GM13977 (cell line): ENCODE data around the gene BRMS1.
"Not testable (repeated sequence)": the region's sequence is repeated elsewhere in the genome, so short reads cannot be mapped to it uniquely, and the experiment has no call there.

Experiments
- DNase-seq: peaks from one replicate; pipeline ENCODE4 v3.0.0; 2012; ENCODE audit warnings: low spot score
- in situ Hi-C: fragments of 300-500 bp; cut with MboI; formaldehyde crosslinking; loops from one replicate; pipeline ENCODE4 v1.12.0; 2022; ENCODE audit warnings: low sequenced_read_pairs, low pct_unique_long_range_greater_than_20kb, mixed read lengths, inconsistent platforms; ENCODE audit not compliant: unreplicated experiment
- TF ChIP-seq, protein P1 (sequence below): IDR thresholded peaks from 2 replicates; pipeline ENCODE4 v1.5.1; 2012; ENCODE audit warnings: mild to moderate bottlenecking, control low read depth; ENCODE audit not compliant: insufficient read depth; ENCODE audit errors: extremely low read depth, missing control alignments

The BRMS1 gene

DNA sequence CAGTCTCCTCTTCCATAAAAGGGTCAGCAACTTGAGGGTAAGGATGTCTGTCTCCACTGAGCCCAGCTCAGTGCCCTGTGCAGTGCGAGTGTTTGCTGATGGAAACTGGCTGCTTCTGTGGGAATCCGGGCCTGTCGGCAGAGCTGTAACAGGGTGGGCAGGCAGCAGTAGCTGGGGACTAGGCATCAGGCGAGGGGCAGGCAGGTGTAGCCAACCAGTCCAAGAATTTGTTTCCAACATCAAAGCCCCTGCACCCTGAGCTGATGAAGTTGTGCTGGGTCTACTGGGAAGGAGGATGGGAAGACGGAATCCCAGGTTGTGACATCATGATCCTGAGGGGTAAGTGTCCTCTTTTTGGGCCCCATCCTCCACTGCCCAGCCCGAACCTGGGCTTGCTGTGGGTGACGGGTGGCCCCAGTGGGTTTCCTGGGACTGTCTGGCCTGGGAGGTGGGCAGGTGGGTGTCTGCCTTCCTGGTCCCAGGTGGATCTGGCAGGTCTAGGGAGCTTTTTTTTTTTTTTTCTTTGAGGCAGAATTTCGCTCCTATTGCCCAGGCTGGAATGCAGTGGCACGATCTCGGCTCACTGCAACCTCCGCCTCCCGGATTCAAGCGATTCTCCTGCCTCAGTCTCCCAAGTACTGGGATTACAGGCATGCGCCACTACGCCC is 15.6 kb upstream of the BRMS1 start:
- in situ Hi-C loops = no loop called here
- DNase-seq = no peak
- TF ChIP-seq, protein P1, sequence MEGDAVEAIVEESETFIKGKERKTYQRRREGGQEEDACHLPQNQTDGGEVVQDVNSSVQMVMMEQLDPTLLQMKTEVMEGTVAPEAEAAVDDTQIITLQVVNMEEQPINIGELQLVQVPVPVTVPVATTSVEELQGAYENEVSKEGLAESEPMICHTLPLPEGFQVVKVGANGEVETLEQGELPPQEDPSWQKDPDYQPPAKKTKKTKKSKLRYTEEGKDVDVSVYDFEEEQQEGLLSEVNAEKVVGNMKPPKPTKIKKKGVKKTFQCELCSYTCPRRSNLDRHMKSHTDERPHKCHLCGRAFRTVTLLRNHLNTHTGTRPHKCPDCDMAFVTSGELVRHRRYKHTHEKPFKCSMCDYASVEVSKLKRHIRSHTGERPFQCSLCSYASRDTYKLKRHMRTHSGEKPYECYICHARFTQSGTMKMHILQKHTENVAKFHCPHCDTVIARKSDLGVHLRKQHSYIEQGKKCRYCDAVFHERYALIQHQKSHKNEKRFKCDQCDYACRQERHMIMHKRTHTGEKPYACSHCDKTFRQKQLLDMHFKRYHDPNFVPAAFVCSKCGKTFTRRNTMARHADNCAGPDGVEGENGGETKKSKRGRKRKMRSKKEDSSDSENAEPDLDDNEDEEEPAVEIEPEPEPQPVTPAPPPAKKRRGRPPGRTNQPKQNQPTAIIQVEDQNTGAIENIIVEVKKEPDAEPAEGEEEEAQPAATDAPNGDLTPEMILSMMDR = no peak

DNA sequence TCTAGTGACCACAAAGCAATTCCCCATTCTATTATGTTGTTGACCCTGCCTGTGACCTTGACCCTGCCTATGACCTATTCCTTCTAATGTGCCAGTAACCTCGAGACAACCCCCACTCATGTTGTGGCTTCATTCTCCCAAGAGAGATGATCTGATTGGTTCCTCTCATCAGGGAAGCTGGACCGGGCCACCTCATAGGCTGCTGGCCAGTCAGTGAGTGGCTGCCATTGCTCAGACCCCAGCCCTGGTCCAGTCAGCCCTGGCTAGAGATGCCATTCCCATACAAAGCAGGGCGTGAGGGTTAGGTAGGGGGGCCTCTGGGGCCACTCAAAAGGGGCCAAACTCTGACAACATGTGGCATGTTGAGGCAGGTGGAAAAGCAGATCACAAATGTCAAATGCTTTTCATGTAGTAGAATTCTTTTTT is 14.8 kb upstream of the BRMS1 start:
- in situ Hi-C loops = no loop called here
- no peak for DNase-seq
- TF ChIP-seq, protein P1 = no peak

DNA sequence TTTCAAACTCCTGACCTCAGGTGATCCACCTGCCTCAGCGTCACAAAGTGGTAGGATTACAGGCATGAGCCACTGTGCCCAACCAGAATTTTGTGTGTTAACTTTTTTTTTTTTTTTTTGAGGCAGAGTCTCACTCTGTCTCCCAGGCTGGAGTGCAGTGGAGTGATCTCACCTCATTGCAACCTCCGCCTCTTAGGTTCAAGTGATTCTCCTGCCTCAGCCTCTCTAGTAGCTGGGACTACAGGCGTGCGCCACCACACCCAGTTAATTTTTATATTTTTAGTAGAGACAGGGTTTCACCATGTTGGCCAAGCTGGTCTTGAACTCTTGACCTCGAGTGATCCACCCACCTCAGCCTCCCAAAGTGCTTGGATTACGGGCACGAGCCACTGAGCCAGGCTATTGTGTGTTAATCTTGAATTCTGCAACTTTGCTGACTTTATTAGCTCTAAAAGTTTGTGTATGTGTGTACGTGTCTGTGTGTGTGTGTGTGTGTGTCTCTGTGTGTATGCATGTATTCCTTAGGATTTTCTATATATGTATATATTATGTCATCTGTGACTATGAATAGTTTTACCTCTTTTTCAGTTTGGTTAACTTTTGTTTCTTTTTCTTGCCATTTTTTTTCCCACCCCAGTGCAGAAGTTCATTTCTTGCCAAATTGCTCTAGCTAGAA is 5.8 kb upstream of the BRMS1 start:
- DNase-seq, in situ Hi-C loops: not testable (repeated sequence)

DNA sequence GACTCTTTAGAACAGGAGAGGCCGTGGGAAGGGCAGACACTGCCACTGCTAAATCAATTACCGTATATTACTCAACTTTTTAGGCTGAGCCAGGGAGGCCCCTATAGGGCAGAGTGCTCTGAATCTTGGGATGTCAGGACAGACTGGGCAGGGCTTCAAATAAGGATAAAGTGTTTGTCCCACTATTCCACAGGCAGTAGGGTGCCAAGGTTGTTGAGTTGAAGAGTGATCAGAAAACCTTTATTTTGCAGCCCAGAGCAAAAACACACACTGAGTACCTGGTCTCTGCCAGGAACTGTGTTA is 4.1 kb upstream of the BRMS1 start:
- in situ Hi-C loops = no loop called here
- no peak for DNase-seq
- TF ChIP-seq, protein P1 = no peak

DNA sequence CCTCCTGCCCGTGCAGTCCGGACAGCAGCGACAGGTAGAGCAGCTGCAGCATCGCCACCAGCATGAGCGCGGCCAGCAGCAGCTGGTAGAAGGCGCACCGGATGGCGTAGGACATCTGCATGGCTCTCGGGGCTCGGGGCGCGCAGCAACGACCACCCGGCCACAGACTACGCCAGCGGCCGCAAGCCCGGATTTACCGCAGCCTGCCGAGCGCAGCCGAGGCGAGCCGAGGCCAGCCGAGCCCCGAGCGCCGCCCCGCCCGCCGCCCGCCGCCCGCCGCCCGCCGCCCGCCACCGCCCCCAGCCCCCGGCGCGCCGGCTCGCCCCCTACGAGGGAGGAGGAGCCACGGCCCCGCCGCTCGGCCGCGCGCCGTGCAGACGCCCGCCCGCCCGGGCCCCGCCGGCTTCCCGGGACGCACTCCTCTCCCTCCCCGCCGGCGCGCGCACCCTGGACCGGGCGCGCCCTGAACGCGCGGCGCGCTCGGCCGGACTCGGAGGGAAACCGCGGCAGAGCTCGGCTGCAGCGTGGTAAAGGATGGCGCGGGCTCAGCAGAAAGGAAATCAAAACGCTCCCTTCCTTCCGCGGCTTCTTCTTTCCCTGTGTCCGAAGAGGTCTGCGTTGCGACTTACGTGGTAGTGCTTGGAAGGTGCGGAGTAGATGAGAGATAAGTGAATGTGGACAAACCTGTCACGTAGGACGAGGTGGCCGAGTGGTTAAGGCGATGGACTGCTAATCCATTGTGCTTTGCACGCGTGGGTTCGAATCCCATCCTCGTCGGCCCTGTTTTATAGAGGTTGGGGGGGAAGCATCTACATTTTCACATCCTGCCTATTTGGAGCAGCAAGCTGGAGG is 2.7 kb upstream of the BRMS1 start, which contains the start of gene B4GAT1:
TSS of gene B4GAT1 (minus strand) at position 205 of the 852 bp plus-strand sequence. CDS start at position 121, 84 bp downstream.
- TF ChIP-seq, protein P1 = no peak
- DNase-seq = peak; percentile 87
- in situ Hi-C loops = no loop called here

DNA sequence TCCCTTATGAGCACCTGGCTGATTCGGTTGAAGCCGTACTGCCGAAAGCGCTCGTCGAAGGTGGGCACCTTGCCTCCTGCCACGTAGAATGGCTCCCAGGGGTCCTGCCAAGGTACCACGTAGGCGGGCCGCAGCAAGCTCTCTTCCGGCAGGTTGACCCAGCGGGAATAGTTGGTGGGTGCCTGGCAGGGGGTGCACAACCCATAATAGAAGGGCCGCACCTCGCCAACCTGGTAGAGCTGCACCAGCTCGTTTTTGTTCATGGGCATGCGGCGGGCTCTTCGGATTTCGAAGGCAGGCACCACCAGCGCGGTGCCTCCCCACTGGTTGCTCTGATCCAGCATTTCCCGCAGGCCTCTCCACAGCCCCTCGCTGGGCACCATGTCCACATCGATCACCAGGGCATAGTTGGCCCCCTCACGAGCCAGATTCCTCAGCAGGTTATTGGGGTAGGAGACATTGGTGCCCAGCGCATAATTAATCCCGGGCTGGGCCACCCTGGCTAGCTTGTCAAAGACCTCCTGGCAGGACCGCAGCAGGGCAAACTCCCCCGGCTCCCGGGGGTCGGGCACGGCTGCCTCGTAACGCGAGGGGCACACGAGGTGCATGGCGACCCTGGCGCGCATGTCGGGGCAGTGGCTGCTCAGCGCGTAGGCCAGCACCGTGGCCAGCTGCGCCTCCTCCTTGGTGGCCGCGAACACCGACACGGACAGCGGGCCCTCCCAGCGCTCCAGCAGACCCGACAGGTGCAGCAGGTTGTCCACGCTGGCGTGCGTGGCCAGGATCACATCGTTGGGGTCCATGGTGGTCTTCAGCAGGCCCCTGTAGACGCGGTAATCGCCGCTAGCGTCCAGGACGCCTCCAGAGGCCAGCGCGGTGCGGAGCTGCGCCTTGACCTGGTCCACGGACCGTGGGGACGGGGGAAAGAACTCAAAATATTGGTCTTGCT is 1.8 kb upstream of the BRMS1 start:
- TF ChIP-seq, protein P1 = no peak
- in situ Hi-C loops = no loop called here
- no peak for DNase-seq
